ENCODE data around the gene APOBR. TPM values are rescaled to one million over a fixed set of nuclear protein-coding genes. Genes with fewer than 3 reads are reported as not detected.

APOBR gene
- total and polyA plus RNA-seq, 2 of the 13 experiments (the other 11 are each of a cell fraction or from before 2014, with no cell fraction given): 0.03 TPM; not detected in 1

DNA sequence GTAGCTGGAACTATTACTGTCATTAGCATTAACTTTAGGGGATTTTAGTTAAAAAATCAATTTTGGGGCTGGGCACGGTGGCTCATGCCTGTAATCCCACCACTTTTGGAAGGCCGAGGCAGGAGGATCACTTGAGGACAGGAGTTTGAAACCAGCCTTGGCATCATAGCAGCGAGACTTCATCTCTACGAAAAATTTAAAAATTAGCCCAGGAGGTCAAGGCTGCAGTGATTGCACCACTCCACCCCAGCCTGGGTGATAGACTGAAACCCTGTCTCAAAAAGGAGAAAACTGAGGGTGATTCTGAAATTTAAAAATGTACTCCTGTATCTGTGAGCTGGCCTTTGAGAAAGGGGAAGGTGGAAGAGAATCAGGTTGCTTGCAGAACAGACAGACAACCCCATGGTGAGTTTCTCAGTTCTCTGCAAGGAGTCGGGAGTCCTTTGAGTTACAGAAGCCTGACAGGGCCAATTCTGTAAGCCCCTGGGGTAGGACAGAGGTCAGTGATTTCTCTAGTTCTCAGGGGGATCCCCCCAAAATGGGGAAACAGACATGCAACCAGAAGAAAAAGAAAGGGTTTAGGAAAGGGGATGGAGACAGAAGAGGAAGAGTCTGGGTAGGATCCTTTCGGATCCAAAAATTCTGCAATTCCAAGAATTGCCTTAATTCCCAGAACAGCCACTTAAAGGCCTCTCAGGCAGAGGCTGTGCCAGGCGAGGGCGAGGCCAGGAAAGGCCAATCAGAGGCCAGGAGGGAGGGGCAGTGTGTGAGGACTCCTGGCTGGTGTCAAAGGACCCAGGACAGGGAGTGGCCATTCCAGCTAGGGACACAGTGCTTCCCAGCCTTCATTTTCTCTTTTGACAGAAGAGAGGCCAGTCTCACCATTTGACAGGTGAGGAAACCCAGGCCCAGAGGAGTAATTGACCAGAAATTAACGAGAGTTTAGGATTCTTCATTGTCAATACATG, 37.6 kb downstream of the APOBR start (continued):
- TF ChIP-seq, protein P1, sequence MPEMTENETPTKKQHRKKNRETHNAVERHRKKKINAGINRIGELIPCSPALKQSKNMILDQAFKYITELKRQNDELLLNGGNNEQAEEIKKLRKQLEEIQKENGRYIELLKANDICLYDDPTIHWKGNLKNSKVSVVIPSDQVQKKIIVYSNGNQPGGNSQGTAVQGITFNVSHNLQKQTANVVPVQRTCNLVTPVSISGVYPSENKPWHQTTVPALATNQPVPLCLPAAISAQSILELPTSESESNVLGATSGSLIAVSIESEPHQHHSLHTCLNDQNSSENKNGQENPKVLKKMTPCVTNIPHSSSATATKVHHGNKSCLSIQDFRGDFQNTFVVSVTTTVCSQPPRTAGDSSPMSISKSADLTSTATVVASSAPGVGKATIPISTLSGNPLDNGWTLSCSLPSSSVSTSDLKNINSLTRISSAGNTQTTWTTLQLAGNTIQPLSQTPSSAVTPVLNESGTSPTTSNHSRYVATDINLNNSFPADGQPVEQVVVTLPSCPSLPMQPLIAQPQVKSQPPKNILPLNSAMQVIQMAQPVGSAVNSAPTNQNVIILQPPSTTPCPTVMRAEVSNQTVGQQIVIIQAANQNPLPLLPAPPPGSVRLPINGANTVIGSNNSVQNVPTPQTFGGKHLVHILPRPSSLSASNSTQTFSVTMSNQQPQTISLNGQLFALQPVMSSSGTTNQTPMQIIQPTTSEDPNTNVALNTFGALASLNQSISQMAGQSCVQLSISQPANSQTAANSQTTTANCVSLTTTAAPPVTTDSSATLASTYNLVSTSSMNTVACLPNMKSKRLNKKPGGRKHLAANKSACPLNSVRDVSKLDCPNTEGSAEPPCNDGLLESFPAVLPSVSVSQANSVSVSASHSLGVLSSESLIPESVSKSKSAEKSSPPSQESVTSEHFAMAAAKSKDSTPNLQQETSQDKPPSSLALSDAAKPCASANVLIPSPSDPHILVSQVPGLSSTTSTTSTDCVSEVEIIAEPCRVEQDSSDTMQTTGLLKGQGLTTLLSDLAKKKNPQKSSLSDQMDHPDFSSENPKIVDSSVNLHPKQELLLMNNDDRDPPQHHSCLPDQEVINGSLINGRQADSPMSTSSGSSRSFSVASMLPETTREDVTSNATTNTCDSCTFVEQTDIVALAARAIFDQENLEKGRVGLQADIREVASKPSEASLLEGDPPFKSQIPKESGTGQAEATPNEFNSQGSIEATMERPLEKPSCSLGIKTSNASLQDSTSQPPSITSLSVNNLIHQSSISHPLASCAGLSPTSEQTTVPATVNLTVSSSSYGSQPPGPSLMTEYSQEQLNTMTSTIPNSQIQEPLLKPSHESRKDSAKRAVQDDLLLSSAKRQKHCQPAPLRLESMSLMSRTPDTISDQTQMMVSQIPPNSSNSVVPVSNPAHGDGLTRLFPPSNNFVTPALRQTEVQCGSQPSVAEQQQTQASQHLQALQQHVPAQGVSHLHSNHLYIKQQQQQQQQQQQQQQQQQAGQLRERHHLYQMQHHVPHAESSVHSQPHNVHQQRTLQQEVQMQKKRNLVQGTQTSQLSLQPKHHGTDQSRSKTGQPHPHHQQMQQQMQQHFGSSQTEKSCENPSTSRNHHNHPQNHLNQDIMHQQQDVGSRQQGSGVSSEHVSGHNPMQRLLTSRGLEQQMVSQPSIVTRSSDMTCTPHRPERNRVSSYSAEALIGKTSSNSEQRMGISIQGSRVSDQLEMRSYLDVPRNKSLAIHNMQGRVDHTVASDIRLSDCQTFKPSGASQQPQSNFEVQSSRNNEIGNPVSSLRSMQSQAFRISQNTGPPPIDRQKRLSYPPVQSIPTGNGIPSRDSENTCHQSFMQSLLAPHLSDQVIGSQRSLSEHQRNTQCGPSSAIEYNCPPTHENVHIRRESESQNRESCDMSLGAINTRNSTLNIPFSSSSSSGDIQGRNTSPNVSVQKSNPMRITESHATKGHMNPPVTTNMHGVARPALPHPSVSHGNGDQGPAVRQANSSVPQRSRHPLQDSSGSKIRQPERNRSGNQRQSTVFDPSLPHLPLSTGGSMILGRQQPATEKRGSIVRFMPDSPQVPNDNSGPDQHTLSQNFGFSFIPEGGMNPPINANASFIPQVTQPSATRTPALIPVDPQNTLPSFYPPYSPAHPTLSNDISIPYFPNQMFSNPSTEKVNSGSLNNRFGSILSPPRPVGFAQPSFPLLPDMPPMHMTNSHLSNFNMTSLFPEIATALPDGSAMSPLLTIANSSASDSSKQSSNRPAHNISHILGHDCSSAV (CRISPR knock-in tag; IDR thresholded peaks at IDR 0.05; ENCODE audit: borderline replicate concordance): no peak
- TF ChIP-seq ZBTB21 (CRISPR knock-in tag; IDR thresholded peaks at IDR 0.05) (no peak), CEBPB (IDR thresholded peaks at IDR 0.05; ENCODE audit: borderline replicate concordance, low read depth, low read length) (peak; percentile 42; the same call in 1 of the 2 replicates), JUNB (CRISPR knock-in tag; IDR thresholded peaks at IDR 0.05; ENCODE audit: borderline replicate concordance) (no peak), JDP2 (CRISPR knock-in tag; IDR thresholded peaks at IDR 0.05; ENCODE audit: borderline replicate concordance) (no peak), FOXJ3 (CRISPR knock-in tag; IDR thresholded peaks at IDR 0.05; ENCODE audit: borderline replicate concordance) (no peak), ELF4 (CRISPR knock-in tag; IDR thresholded peaks at IDR 0.05; ENCODE audit: borderline replicate concordance) (no peak)
- TF ChIP-seq, protein P2, sequence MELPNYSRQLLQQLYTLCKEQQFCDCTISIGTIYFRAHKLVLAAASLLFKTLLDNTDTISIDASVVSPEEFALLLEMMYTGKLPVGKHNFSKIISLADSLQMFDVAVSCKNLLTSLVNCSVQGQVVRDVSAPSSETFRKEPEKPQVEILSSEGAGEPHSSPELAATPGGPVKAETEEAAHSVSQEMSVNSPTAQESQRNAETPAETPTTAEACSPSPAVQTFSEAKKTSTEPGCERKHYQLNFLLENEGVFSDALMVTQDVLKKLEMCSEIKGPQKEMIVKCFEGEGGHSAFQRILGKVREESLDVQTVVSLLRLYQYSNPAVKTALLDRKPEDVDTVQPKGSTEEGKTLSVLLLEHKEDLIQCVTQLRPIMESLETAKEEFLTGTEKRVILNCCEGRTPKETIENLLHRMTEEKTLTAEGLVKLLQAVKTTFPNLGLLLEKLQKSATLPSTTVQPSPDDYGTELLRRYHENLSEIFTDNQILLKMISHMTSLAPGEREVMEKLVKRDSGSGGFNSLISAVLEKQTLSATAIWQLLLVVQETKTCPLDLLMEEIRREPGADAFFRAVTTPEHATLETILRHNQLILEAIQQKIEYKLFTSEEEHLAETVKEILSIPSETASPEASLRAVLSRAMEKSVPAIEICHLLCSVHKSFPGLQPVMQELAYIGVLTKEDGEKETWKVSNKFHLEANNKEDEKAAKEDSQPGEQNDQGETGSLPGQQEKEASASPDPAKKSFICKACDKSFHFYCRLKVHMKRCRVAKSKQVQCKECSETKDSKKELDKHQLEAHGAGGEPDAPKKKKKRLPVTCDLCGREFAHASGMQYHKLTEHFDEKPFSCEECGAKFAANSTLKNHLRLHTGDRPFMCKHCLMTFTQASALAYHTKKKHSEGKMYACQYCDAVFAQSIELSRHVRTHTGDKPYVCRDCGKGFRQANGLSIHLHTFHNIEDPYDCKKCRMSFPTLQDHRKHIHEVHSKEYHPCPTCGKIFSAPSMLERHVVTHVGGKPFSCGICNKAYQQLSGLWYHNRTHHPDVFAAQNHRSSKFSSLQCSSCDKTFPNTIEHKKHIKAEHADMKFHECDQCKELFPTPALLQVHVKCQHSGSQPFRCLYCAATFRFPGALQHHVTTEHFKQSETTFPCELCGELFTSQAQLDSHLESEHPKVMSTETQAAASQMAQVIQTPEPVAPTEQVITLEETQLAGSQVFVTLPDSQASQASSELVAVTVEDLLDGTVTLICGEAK (IDR thresholded peaks at IDR 0.05): no peak
- TF ChIP-seq, protein P2 (CRISPR knock-in tag; IDR thresholded peaks at IDR 0.05): no peak

All from HepG2 (cell line).